ENCODE measurements around the gene FRMD4A. TPM values are rescaled to one million over a fixed set of nuclear protein-coding genes. Genes with fewer than 3 reads are reported as not detected.

The FRMD4A gene
- total RNA-seq, 2 donors from 2014 or later: 55.9 to 81.0 TPM

DNA sequence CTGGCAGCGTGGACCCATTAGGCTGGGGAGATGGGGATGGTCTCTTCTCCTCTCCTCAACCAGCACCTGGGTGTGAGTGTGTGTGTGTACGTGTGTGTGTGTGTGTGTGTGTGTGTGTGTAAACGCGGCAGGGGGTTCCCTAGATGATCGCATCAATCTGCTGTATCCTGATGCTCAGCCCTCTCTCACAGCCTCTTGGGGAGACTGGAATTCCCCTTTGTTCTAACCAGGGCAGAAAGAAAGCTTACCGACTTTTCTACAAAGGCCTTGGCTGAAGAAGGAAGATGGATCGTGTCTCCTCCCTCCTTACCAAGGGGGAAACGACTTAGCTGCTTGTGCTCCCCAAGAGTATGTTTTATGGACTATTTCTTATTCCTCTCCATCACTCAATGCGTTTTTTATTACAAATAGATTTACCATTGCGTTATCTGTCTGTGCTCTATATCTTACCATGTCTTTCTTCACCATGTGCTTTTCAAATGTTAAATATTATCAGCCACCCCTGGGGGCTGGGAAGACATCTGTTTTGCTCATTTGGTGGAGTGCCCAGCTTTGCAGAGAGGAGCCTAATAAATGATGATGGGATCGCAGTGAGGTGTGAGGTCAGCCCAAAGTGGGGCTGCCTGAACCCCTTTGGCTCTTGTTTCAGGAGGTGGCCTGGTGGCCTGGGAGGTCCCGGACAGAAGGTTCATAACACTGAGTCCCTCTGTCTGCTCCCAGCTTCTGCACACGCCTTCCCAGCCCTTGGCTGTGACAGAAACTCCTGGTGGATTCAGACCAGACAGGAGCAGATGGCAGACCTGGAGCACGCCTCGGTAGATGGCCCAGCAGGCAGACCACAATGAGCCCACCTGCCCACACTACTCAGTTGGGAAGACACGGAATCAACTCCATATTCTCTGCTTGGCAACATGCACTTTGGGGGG, 481.9 kb downstream of the FRMD4A start:
- Histone ChIP-seq H3K36me3 (no peaks in the 10 kb centered on the region), H3K4me1 (ENCODE audit: control insufficient read depth in 1 of 2, low read depth in 2 of 2) (peaks cover 18 to 50% of the 10 kb centered on the region in 2 donors), H3K9me3 (no peaks in the 10 kb centered on the region), H3K27me3 (replicated peaks; ENCODE audit: insufficient read depth) (no peaks in the 10 kb centered on the region), H3K27ac (no peak overlapping the region), H3K4me3 (no peak overlapping the region)
- TF ChIP-seq, protein P1, sequence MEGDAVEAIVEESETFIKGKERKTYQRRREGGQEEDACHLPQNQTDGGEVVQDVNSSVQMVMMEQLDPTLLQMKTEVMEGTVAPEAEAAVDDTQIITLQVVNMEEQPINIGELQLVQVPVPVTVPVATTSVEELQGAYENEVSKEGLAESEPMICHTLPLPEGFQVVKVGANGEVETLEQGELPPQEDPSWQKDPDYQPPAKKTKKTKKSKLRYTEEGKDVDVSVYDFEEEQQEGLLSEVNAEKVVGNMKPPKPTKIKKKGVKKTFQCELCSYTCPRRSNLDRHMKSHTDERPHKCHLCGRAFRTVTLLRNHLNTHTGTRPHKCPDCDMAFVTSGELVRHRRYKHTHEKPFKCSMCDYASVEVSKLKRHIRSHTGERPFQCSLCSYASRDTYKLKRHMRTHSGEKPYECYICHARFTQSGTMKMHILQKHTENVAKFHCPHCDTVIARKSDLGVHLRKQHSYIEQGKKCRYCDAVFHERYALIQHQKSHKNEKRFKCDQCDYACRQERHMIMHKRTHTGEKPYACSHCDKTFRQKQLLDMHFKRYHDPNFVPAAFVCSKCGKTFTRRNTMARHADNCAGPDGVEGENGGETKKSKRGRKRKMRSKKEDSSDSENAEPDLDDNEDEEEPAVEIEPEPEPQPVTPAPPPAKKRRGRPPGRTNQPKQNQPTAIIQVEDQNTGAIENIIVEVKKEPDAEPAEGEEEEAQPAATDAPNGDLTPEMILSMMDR (IDR thresholded peaks at IDR 0.05): no peak
- ATAC-seq (ENCODE audit: insufficient number of reproducible peaks, low FRiP score, low read depth): no peak
- DNase-seq (ENCODE audit: low spot score): no peak

- H3K27ac ChIP-seq: no peak overlapping the region
- H3K27me3 ChIP-seq (replicated peaks; ENCODE audit: insufficient read depth): no peaks in the 10 kb centered on the region
- TF ChIP-seq, protein P1 (IDR thresholded peaks at IDR 0.05): no peak
- H3K9me3 ChIP-seq: no peaks in the 10 kb centered on the region
- no peak overlapping the region for H3K4me3 ChIP-seq
- no peak for DNase-seq (ENCODE audit: low spot score)
- ATAC-seq (ENCODE audit: insufficient number of reproducible peaks, low FRiP score, low read depth): no peak
- H3K36me3 ChIP-seq: no peaks in the 10 kb centered on the region
- peaks cover 7 to 35% of the 10 kb centered on the region in 2 donors for H3K4me1 ChIP-seq (ENCODE audit: control insufficient read depth in 1 of 2, low read depth in 2 of 2)
Measured at GRCh38 chr10:13847201-13847631, 483.5 kb downstream of the FRMD4A start.

DNA sequence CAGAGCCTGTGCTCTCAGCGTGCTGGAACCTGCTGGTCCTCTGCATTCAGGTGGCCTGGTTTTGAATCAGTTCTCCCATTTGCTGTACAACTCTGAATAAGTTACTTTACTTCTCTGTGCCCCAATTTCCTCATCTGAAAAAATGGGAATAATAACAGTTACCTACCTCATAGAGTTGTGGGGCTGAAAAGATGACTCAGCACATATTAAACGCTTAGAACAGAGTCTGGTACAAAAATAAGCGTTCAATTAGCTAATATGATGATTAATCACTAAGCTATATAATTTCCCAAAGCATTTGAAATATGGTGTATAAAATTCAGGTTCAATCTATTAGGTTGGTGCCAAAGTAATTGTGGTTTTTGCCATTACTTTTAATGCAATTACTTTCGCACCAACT, 484.8 kb downstream of the FRMD4A start:
- DNase-seq (ENCODE audit: low spot score): no peak
- H3K4me3 ChIP-seq: no peak overlapping the region

GRCh38 chr10:13844651-13845050, 486.1 kb downstream of the FRMD4A start:
- Histone ChIP-seq H3K9me3 (no peaks in the 10 kb centered on the region), H3K4me3 (no peak overlapping the region), H3K27me3 (replicated peaks; ENCODE audit: insufficient read depth) (no peaks in the 10 kb centered on the region), H3K36me3 (no peaks in the 10 kb centered on the region), H3K4me1 (ENCODE audit: control insufficient read depth in 1 of 2, low read depth in 2 of 2) (peaks cover 7 to 43% of the 10 kb centered on the region in 2 donors), H3K27ac (no peak overlapping the region)
- ATAC-seq (ENCODE audit: insufficient number of reproducible peaks, low FRiP score, low read depth) (no peak), DNase-seq (ENCODE audit: low spot score) (no peak)
- TF ChIP-seq, protein P1 (IDR thresholded peaks at IDR 0.05): no peak

More for the DNA sequence above, 484.8 kb downstream of the FRMD4A start:
- H3K27me3 ChIP-seq (replicated peaks; ENCODE audit: insufficient read depth): no peaks in the 10 kb centered on the region
- H3K9me3 ChIP-seq: no peaks in the 10 kb centered on the region
- no peak overlapping the region for H3K27ac ChIP-seq
- no peak for ATAC-seq (ENCODE audit: insufficient number of reproducible peaks, low FRiP score, low read depth)
- H3K4me1 ChIP-seq (ENCODE audit: control insufficient read depth in 1 of 2, low read depth in 2 of 2): peaks cover 3 to 31% of the 10 kb centered on the region in 2 donors
- TF ChIP-seq, protein P1 (IDR thresholded peaks at IDR 0.05): no peak
- no peaks in the 10 kb centered on the region for H3K36me3 ChIP-seq

DNA sequence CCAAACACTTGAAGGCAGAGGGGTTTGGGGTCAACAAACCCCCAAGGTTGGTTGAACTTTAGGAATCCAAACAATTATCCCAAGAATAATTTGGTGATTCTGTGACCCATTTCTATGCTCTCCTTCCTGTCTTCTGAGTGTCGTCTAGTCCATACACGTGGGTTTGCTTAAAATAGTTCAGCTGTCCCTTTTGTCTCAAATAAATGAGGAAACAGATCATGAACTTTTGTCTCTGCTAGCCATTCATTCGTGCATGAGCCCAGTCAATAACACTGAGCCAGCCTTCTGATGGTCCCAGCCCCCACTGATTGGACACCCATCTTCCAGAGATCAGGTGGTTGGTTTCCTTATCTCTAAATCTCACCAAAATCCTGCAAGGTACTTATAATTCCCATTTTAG, 488.6 kb downstream of the FRMD4A start:
- Histone ChIP-seq H3K27ac (no peak overlapping the region), H3K4me3 (no peak overlapping the region), H3K4me1 (ENCODE audit: control insufficient read depth in 1 of 2, low read depth in 2 of 2) (peaks cover 10 to 56% of the 10 kb centered on the region in 2 donors), H3K9me3 (no peaks in the 10 kb centered on the region), H3K27me3 (replicated peaks; ENCODE audit: insufficient read depth) (no peaks in the 10 kb centered on the region), H3K36me3 (no peaks in the 10 kb centered on the region)
- DNase-seq (ENCODE audit: low spot score): no peak
- no peak for ATAC-seq (ENCODE audit: insufficient number of reproducible peaks, low FRiP score, low read depth)
- TF ChIP-seq, protein P1 (IDR thresholded peaks at IDR 0.05): no peak
